OCI-LY7 (cell line): ENCODE results near the gene CDK2AP2. TPM values are rescaled to one million over a fixed set of nuclear protein-coding genes. Genes with fewer than 3 reads are reported as not detected.

Experiments used
- BruUV-seq: library from RNA; stranded (reverse); fragments of 400-500 nt; replicated peaks from 2 replicates; lab custom pipeline; 2021; lab: Mats Ljungman, UMichigan
- CTCF ChIA-PET: fragments of 300-600 bp; sonication (Branson Sonifier 250); formaldehyde crosslinking; loops from one replicate; lab custom pipeline; 2022; ENCODE audit warnings: antibody characterized with exemption; ENCODE audit not compliant: unreplicated experiment; lab: Charles Lee
- POLR2A ChIA-PET: fragments of 300-600 bp; sonication (Branson Sonifier 250); formaldehyde crosslinking; loops from one replicate; lab custom pipeline; 2022; ENCODE audit warnings: antibody characterized with exemption; lab: Charles Lee
- DNase-seq: peaks from one replicate; pipeline ENCODE4 v3.0.0-alpha.2; 2015; ENCODE audit warnings: low spot score
- H2AFZ ChIP-seq: fragments of 200-600 bp; sonication (generic), shearing (Covaris generic); 2 replicates; pipeline ENCODE4 v1.6.1; 2014; ENCODE audit warnings: mild to moderate bottlenecking, antibody characterized with exemption, low read length, moderate library complexity
- H3K27ac ChIP-seq: fragments of 200-600 bp; sonication (generic); 2 replicates; pipeline ENCODE4 v1.5.1; 2014; ENCODE audit warnings: mixed run types, low read depth, mild to moderate bottlenecking, moderate library complexity, low read length, inconsistent platforms; ENCODE audit not compliant: poor library complexity, severe bottlenecking
- H3K36me3 ChIP-seq: fragments of 200-600 bp; sonication (generic); 2 replicates; pipeline ENCODE4 v1.6.1; 2014; ENCODE audit warnings: mild to moderate bottlenecking, antibody characterized with exemption, low read length, moderate library complexity, mixed read lengths; ENCODE audit not compliant: insufficient read depth
- H3K4me1 ChIP-seq: fragments of 200-600 bp; sonication (generic); 2 replicates; pipeline ENCODE4 v1.5.1; 2014; ENCODE audit warnings: mild to moderate bottlenecking, low read length; ENCODE audit not compliant: insufficient read depth, poor library complexity, severe bottlenecking
- H3K4me2 ChIP-seq: fragments of 200-600 bp; sonication (generic); 2 replicates; pipeline ENCODE4 v1.6.1; 2014; ENCODE audit warnings: mild to moderate bottlenecking, low read length
- H3K4me3 ChIP-seq: fragments of 200-600 bp; sonication (generic); 2 replicates; pipeline ENCODE4 v1.5.1; 2014; ENCODE audit warnings: mild to moderate bottlenecking, low read depth, low read length; ENCODE audit not compliant: poor library complexity, severe bottlenecking
- H3K79me2 ChIP-seq: fragments of 200-600 bp; sonication (generic); 2 replicates; pipeline ENCODE4 v1.6.1; 2016; ENCODE audit warnings: low read depth, mild to moderate bottlenecking, low read length, moderate library complexity, mixed read lengths; ENCODE audit not compliant: insufficient read depth
- H3K9me2 ChIP-seq: fragments of 200-600 bp; sonication (generic); 2 replicates; pipeline ENCODE4 v1.6.1; 2016; ENCODE audit warnings: mild to moderate bottlenecking, low read length, mixed read lengths; ENCODE audit not compliant: insufficient read depth
- H3K9me3 ChIP-seq: fragments of 200-600 bp; sonication (generic); 2 replicates; pipeline ENCODE4 v1.6.1; 2014; ENCODE audit warnings: mild to moderate bottlenecking, mixed run types, low read length, mixed read lengths
- H4K20me1 ChIP-seq: fragments of 200-600 bp; sonication (generic); 2 replicates; pipeline ENCODE4 v1.6.1; 2014; ENCODE audit warnings: mild to moderate bottlenecking, antibody characterized with exemption, low read length, moderate library complexity, mixed read lengths; ENCODE audit not compliant: insufficient read depth
- EZH2phosphoT487 ChIP-seq: fragments of 200-600 bp; sonication (generic); IDR thresholded peaks from 2 replicates; pipeline ENCODE4 v1.6.1; 2018; ENCODE audit warnings: low read depth, borderline replicate concordance, mild to moderate bottlenecking, mixed run types, antibody characterized with exemption, low read length, moderate library complexity, mixed read lengths
- intact Hi-C: fragments of 100-400 bp; cut with micrococcal nuclease; formaldehyde crosslinking; loops from one replicate; pipeline ENCODE4 v1.10.0; 2022; ENCODE audit not compliant: unreplicated experiment
- total RNA-seq, 2 experiments: library from RNA; depleted of rRNA in 1 of 2; stranded (reverse); fragments of >200 nt in 1 of 2; shearing (Covaris generic) in 1 of 2; gene quantifications; 2 replicates each; pipeline ENCODE4 v1.2.3, GENCODE V29; 2014 to 2022
- TF ChIP-seq, protein P1 (sequence below): fragments of 200-600 bp; sonication (generic); conservative IDR thresholded peaks from 2 replicates; pipeline ENCODE4 v1.5.1; 2014; ENCODE audit warnings: mild to moderate bottlenecking, antibody characterized with exemption, low read length, moderate library complexity, mixed read lengths

CDK2AP2 gene
- total RNA-seq, 2 experiments from 2014 or later, result 71.5 to 90.2 TPM

DNA sequence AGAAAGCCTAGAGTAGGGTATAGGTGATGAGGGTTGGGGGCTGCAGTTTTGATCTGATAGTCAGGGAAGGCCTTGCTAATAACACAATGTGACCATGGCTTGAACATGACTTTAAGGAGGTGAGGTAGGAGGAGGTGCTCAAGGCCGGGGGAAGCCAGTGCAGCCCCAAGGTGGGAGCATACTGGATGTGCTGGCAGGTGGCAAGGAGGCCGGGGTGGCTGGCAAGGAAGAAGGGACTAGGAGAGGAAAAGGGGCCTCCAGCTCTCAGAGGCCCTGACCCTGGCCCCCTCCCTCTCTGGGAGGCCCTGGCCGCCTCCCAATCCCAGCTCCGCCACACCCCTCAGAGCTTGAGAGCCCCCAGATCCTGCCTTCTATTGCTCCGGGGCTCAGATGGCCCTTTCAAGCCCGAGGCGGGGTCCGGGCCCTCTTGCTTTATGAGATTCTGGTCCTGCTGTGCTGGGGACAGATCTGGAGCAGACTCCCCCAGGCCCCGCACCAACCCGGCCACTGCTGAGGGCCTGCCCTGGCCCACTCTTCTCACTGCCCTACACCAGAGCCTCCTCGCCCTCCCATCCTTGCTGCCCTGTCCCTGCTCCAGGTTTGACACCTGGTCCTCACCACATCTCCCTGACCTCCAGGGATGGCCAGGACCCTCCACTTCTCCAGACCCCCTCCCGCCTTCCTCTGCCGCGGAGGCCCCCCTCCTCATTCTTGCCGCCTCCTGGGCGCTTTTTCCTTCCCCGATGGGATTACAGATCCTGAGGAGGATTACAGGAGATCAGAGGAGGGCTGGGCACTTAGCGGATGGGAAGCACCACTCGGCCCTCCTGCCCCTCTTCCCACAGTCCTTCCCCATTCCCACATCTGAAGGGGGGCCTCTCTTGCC, 4.6 kb downstream of the CDK2AP2 start:
- Histone ChIP-seq H2AFZ (no peak overlapping the region), H3K4me2 (peak overlapping the region; percentile 97), H3K27ac (no peak overlapping the region), H3K36me3 (peaks cover 18% of the 10 kb centered on the region; the same call in 1 of the 2 replicates), H3K79me2 (peaks cover 19% of the 10 kb centered on the region), H3K4me1 (peaks cover 32% of the 10 kb centered on the region), H3K9me3 (no peaks in the 10 kb centered on the region), H4K20me1 (0 out of 2 replicates have a peak, but pooled peaks cover 9% of the 10 kb centered on the region), H3K4me3 (peak overlapping the region; percentile 88), H3K9me2 (no peaks in the 10 kb centered on the region)
- ChIA-PET POLR2A (no interaction called here), CTCF (no interaction called here)
- TF ChIP-seq, protein P1, sequence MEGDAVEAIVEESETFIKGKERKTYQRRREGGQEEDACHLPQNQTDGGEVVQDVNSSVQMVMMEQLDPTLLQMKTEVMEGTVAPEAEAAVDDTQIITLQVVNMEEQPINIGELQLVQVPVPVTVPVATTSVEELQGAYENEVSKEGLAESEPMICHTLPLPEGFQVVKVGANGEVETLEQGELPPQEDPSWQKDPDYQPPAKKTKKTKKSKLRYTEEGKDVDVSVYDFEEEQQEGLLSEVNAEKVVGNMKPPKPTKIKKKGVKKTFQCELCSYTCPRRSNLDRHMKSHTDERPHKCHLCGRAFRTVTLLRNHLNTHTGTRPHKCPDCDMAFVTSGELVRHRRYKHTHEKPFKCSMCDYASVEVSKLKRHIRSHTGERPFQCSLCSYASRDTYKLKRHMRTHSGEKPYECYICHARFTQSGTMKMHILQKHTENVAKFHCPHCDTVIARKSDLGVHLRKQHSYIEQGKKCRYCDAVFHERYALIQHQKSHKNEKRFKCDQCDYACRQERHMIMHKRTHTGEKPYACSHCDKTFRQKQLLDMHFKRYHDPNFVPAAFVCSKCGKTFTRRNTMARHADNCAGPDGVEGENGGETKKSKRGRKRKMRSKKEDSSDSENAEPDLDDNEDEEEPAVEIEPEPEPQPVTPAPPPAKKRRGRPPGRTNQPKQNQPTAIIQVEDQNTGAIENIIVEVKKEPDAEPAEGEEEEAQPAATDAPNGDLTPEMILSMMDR, result no peak
- no peak for TF ChIP-seq EZH2phosphoT487
- no TSS peak for BruUV-seq
- intact Hi-C loops, result no loop called here
- no peak for DNase-seq

DNA sequence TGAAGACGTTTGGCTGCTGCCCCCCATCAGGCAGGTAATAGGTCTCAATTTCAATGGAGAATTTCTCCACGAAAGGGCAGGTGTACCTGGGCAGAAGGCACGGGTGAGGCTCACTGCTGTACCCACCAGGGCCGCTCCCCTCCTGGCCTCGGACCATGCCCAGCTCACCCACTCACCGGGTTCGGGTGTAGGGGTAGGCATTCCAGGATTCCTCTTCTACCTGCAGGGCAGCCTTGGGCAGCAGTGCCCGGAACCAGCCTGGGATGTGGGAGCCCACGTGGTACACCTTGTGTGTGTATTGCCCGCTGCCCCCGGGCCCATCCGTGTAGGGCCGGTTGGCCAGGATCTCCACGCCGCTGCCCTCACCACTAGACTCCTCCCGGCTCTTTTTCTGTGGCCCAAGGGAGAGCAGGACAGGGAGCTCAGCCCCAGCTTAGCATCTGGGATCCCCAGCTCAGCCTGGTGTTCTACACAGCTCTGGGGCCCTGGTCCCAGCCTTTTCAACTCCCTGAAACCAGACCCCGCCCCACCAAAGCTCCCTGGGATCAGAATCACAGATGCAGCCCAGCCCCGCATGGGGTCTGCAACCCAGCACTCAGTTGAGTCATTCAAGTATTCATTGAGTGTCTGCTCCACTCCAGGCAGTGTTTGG, 5.5 kb downstream of the CDK2AP2 start:
- no TSS peak for BruUV-seq
- H4K20me1 ChIP-seq, result 0 out of 2 replicates have a peak, but pooled peaks cover 9% of the 10 kb centered on the region
- no peak overlapping the region for H2AFZ ChIP-seq
- peaks cover 17% of the 10 kb centered on the region for H3K79me2 ChIP-seq
- no peak overlapping the region for H3K27ac ChIP-seq
- no peaks in the 10 kb centered on the region for H3K9me3 ChIP-seq
- peaks cover 31% of the 10 kb centered on the region for H3K4me1 ChIP-seq
- no peak overlapping the region for H3K4me2 ChIP-seq
- CTCF ChIA-PET, result no interaction called here
- POLR2A ChIA-PET, result no interaction called here
- peaks cover 18% of the 10 kb centered on the region; the same call in 1 of the 2 replicates for H3K36me3 ChIP-seq
- no peak for TF ChIP-seq EZH2phosphoT487
- TF ChIP-seq, protein P1, result no peak
- DNase-seq, result no peak
- intact Hi-C loops, result no loop called here
- H3K9me2 ChIP-seq, result no peaks in the 10 kb centered on the region
- H3K4me3 ChIP-seq, result no peak overlapping the region
